HG03571 (cell line): ENCODE measurements around the gene KCNQ1.

ENCODE experiments used
- ATAC-seq: cut with Tn5 transposase; IDR thresholded peaks from one replicate; pipeline ENCODE4 v1.9.1; 2021; ENCODE audit not compliant: unreplicated experiment

The KCNQ1 gene

DNA sequence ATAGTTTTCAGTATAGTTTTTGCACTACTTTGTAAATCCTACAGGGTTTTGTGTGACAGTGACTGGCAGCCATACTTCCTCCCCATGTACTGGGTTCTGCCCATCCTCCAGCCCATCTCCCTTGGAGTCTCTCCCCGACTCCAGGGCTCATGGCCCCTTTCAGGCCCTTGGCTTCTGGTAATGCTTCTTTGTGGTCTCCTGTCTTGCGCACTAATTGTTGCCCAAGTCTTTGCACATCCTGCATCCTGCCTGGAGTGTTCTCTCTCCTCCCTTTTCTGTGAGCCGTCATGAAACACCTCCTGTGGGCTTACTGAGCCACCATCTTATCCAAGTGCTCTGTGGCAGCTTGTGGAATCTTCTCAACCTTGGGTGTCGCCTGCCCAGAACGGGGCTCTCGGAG, 266.4 kb downstream of the KCNQ1 start:
- ATAC-seq: no peak

DNA sequence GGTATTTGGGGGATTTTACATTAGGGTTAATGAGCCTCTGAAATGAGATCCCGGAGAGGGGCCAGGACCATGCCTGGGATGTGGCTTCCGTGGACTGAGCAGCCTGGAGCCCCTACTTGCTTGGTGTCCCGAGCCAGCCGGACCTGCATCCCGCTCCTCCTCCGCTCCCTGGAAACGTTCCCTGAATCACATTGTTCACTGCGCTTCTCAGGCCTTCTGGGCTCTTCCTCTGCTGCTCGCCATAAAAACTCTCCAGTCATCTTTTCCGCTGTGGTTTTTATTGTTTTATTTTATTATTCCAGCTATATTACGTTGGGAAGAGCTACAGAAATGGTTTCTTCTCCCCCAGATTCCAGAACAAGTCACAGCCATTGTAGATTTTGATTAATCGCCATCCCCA, 268.3 kb downstream of the KCNQ1 start:
- no peak for ATAC-seq

DNA sequence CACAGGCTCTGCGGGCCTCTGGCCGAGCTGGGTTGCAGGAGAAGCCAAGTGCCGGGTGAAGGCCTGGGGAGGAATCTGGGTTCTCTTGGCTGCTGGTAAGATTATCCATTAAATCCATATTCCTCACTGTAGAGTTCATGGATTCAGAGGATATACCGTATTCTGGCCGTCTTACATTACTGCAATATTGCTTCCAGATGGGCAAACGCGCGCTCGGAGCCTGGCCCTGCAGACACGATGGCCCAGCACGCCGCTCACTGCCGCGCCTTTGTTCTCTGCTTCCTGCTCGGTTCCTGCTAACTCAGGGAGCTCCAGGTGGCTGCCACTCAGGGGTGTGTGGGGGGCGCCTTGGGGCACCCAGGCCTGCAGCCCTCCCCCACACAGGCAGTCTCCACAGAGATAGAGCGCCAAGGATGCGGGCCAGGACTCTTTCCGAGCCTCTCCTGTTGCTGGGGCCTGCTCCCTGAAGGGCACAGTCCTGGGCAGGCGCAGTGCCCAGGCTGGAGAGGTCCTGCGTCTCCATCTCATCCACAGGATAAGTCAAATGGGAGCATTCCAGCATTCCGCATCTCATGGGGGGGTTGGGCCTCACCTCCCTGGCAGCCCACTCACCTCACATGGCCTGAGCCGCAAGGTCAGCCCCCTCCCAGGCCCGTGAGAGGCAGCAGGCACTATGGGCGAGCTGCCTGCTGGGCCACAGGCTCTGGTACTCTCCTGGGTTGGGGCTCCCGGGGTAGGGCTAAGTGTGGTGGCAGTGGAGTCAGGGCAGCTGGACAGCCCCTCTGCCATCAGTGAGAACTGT, 269.1 kb downstream of the KCNQ1 start:
- no peak for ATAC-seq

- no peak for ATAC-seq
Measured at GRCh38 chr11:2714463-2714800, 269.6 kb downstream of the KCNQ1 start.

DNA sequence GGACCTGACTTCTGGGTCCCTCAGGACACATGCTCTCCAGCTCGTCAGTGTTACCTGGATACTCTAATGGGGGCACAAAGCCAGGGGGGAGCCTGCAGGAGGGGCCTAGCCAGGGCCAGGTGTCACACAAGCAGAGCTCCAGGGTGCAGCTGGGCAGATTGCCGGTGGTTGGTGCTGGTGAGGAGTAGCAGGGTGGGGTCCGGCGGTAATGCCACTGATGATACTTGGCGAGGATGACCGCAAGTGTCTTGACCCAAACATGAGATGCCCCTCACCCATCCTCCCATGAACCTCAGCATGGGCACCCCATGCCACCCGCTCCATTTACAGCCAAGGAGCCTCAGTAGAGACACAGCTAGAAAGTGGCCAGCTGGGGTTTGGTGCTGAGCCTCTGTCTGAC, 270.1 kb downstream of the KCNQ1 start:
- ATAC-seq: no peak

GRCh38 chr11:2715716-2716350, 271.0 kb downstream of the KCNQ1 start:
- no peak for ATAC-seq

- no peak for ATAC-seq
Measured at GRCh38 chr11:2716376-2717095, 271.7 kb downstream of the KCNQ1 start.

DNA sequence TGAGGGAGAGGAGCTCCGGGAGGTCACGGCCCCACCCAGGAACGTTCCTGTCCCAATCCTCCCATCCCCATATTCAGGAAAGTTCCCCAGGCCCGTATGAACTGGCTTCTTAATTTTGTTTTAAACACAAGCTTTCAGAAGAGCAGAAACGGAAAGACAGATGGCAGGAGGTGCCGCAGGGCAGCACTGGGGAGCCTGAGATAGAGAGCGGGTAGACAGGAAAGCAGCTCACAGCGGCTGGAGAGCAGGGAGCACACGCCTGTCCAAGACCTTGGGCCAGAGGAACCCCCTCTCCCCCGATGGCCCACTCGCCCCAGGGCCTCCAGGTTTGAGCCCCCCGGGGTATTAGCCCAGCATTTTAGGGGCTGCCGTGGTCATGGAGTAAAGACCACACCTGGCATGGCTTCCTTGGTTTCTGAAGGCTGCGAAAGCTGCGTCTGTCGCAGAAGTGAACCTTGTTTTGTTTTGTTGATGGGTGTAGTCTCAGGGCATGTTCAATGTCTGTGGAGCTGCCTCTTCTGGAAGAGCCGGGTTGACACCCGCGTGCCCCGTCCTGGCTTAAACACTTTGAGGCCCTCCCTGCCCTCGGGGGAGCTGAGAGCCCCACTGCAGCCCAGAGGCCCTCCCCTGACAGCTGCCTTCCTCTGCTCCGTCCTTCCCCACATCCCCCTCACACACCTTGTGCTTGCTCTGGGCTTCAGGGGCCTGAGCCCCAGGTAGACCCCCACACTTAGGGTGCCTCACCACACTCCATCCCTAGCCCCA, 272.9 kb downstream of the KCNQ1 start:
- ATAC-seq: no peak

DNA sequence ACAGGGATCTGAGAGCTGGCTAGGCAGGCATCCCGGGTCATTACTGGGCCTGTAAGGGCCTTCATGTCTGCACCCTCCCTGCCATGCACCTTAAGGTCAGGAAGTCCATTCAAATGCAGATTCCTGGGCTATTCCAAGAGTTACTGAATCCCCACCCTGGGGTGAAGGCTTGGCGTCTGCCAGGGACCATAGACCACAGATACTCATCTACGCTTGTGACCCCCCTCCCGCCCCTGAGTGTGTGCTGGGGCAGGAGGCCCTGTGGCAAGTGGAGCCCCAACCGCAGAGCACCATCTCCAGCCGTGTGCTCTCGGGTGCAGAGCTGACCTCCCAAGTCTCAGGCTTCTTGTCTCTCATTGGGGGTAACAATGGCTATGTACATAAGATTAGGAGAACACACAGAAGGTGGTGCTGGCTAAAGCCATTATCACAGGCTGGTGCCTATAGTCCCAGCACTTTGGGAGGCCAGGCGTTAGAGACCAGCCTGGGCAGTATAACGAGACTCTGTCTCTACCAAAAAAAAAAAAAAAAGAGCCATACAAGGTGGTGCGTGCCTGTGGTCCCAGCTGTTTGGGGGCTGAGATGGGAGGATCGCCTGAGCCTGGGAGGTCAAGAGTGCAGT, 274.1 kb downstream of the KCNQ1 start:
- ATAC-seq: no peak

DNA sequence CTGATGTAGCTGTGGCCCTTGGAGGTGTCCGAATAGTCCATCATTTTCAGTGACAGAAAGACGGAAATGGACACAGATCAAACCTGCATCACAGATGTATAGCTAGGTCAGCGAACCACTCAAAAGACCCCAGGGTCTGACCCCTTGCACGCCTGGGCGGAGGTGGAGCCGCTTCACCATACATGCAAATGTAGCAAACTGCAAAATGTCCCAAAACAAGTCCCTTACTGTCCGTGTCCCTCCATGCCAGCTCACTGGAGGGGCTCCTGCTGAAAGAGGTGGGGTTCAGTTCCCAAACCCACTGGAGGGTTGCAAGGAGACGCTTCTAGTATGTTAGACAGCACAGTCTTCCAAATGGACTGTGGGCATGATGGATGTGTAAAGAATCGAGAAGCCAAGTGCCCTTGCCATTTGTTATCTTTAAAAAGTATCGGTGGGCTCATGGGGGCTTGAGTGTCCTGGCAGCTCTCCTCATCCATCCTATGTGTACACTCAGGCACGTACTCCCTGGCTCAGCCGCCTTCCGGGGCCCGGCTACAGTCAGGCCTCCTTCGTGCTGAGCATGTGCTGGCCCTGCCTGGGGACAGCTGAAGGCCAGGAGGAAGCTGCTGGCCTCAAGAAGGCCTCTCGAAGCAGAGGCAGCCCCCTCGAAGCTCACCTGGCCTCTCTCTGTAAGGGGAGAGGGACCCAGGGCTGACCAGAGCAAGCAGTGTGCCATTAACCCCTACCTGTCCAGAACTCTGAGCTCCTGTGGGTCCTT, 275.2 kb downstream of the KCNQ1 start:
- no peak for ATAC-seq

GRCh38 chr11:2721210-2721916, 276.6 kb downstream of the KCNQ1 start:
- no peak for ATAC-seq

- ATAC-seq: no peak
Measured at GRCh38 chr11:2722955-2723354, 278.1 kb downstream of the KCNQ1 start.

DNA sequence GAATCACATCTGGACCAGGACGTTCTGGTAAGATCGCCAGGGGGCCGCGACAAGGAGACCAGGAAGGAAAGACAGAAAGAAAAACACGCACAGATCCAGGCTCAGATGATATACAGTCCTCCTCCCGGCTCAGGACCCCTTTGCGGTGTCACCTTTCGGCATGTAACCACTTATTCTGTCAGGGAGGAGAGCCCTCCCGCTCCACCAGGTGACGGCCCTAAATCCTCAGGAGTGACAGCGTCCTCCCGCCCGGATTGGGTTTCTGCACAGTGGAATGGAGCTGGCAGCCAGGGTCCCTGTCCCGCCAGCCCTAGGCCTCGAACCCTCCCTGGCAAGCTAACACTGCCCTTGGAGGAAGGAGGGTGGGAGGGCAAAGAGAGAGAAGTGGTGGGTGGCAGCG, 279.3 kb downstream of the KCNQ1 start:
- ATAC-seq: no peak

DNA sequence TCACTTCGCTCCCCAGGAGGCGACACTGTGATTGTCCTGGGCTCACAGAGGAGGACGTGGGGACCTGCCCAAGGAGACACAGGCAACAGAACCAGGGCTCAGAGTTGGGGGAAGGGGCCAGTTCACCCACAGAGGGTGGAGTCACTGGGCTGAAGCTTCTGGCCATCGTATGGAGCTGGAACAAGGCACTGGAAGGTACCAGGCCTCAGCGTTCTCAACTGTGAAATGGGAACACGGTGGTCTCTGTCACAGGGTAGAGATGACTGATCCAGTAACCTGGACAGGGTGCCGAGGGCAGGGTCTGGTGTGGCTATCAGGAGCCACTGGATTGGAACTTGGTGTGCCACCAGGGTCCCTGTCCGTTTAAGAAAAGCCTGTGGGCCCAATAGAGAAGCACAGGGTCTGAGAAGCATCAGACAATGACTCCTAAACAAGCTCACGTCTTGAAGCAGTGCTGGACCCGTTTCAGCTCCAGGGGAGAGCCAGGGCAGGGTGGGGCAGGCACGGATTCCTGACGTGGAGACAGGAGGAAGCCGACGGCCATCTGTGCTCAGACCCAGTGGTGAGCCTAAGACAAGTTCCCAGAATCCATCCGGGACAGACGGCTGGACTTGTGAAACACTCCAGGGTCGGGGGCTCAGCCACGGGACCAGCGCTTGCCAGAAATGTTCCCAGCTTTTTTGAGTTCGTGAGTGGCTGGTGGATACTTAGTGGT, 280.0 kb downstream of the KCNQ1 start:
- ATAC-seq: no peak

DNA sequence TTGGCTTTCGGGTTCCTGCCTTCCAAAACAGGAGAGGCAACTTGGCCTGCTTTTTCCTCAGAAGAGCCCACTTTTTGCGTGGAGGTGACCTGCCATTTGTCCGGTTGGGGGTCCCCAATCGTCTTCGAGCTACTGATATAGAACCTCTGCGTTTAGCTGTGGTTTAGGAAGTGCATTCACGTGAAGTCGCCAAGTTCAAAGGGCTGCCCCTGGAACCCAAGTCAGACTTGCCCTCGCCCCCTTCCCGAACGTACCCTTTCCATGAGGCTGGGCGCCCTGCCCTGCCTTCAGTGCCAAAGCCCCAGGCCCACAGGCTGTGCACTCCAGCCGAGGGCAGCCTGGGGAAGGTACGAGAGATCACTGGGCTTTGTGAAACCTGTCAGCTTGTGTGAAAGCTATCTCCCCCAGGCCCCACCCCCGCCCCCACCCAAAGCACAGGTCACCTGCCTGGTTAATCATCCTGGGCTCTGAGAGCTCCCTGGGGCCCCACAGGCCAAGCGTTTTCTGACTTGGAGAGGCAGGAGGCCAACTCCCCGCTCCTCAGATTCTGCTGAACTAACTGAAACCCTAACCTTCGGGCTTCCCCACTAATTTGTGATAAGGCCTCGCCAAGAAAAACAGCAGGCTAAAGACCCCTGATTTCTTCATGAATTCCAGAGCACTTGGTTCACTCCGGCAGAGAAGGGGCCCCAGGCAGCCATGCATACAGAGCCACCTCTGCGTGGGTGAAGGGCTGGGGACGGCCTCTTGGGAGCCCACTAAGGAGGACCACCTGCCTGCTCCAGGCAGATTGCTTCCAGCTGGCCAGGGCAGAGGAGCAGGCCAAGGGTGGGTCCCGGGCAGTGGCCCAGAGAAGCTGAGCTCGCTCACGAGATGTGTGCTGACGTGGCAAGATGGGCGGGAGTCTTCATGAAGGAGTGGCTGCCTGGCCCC, 280.8 kb downstream of the KCNQ1 start:
- no peak for ATAC-seq

- no peak for ATAC-seq
Measured at GRCh38 chr11:2726964-2727363, 282.2 kb downstream of the KCNQ1 start.

- ATAC-seq: no peak
Measured at GRCh38 chr11:2728128-2728662, 283.4 kb downstream of the KCNQ1 start.
